Nephron (organoid): ENCODE results near the gene SCLY.

ENCODE experiments used
- H3K27ac Mint-ChIP-seq, 3 experiments: 2 replicates each; pipeline ENCODE4 v1.8.0; 2020; ENCODE audit warnings: mixed read lengths in 3 of 3, mild to moderate bottlenecking in 2 of 3, moderate library complexity in 1 of 3
- H3K27me3 Mint-ChIP-seq: 2 replicates; pipeline ENCODE4 v1.8.0; 2021; ENCODE audit warnings: low read depth, mild to moderate bottlenecking, moderate library complexity, mixed read lengths
- H3K36me3 Mint-ChIP-seq: 2 replicates; pipeline ENCODE4 v1.8.0; 2020; ENCODE audit warnings: low read depth, mixed read lengths
- H3K4me1 Mint-ChIP-seq: 2 replicates; pipeline ENCODE4 v1.8.0; 2020; ENCODE audit warnings: mixed read lengths
- H3K4me3 Mint-ChIP-seq, 3 experiments: 2 replicates each; pipeline ENCODE4 v1.8.0; 2020; ENCODE audit warnings: mild to moderate bottlenecking in 3 of 3, mixed read lengths in 3 of 3, moderate library complexity in 2 of 3
- H3K9me3 Mint-ChIP-seq: 2 replicates; pipeline ENCODE4 v1.8.0; 2020; ENCODE audit warnings: mixed read lengths
- CTCF ChIP-seq, 3 experiments: fragments of 200-600 bp; sonication (generic); IDR thresholded peaks; one replicate each; pipeline ENCODE4 v1.5.0; 2021; ENCODE audit warnings: antibody characterized with exemption in 3 of 3; ENCODE audit not compliant: unreplicated experiment in 3 of 3

The SCLY gene

GRCh38 chr2:238144262-238144661 is 83.5 kb downstream of the SCLY start:
- no peaks in the 10 kb centered on the region for H3K27me3 Mint-ChIP-seq
- no peak overlapping the region for H3K27ac Mint-ChIP-seq
- peaks cover 18% of the 10 kb centered on the region for H3K4me1 Mint-ChIP-seq
- no peaks in the 10 kb centered on the region for H3K36me3 Mint-ChIP-seq
- no peak for TF ChIP-seq CTCF (IDR thresholded peaks at IDR 0.05; ENCODE audit: unreplicated experiment in 3 of 3)
- H3K9me3 Mint-ChIP-seq = no peaks in the 10 kb centered on the region
- no peak overlapping the region for H3K4me3 Mint-ChIP-seq

- no peaks in the 10 kb centered on the region for H3K9me3 Mint-ChIP-seq
- no peaks in the 10 kb centered on the region for H3K27me3 Mint-ChIP-seq
- peaks cover 18% of the 10 kb centered on the region for H3K4me1 Mint-ChIP-seq
- H3K36me3 Mint-ChIP-seq = no peaks in the 10 kb centered on the region
- no peak for TF ChIP-seq CTCF (IDR thresholded peaks at IDR 0.05; ENCODE audit: unreplicated experiment in 3 of 3)
- H3K4me3 Mint-ChIP-seq = no peak overlapping the region
- H3K27ac Mint-ChIP-seq = peak overlapping the region in 1 of 3 experiments; percentile 43
Observed at GRCh38 chr2:238145046-238145445, 84.2 kb downstream of the SCLY start.

- no peak for TF ChIP-seq CTCF (IDR thresholded peaks at IDR 0.05; ENCODE audit: unreplicated experiment in 3 of 3)
- H3K4me1 Mint-ChIP-seq = peaks cover 18% of the 10 kb centered on the region
- H3K27me3 Mint-ChIP-seq = no peaks in the 10 kb centered on the region
- no peaks in the 10 kb centered on the region for H3K36me3 Mint-ChIP-seq
- no peak overlapping the region for H3K4me3 Mint-ChIP-seq
- no peaks in the 10 kb centered on the region for H3K9me3 Mint-ChIP-seq
- no peak overlapping the region for H3K27ac Mint-ChIP-seq
Observed at GRCh38 chr2:238145851-238146250, 85.0 kb downstream of the SCLY start.

GRCh38 chr2:238146884-238147544 is 86.2 kb downstream of the SCLY start:
- no peak for TF ChIP-seq CTCF (IDR thresholded peaks at IDR 0.05; ENCODE audit: unreplicated experiment in 3 of 3)
- Mint-ChIP-seq H3K4me1 (peaks cover 11% of the 10 kb centered on the region), H3K4me3 (peak overlapping the region in 1 of 3 experiments; percentile 13), H3K27ac (peak overlapping the region in 1 of 3 experiments; percentile 73), H3K27me3 (no peaks in the 10 kb centered on the region), H3K9me3 (no peaks in the 10 kb centered on the region), H3K36me3 (no peaks in the 10 kb centered on the region)

GRCh38 chr2:238148981-238149380 is 88.2 kb downstream of the SCLY start:
- no peaks in the 10 kb centered on the region for H3K9me3 Mint-ChIP-seq
- H3K4me1 Mint-ChIP-seq = peaks cover 3% of the 10 kb centered on the region
- H3K27me3 Mint-ChIP-seq = no peaks in the 10 kb centered on the region
- H3K36me3 Mint-ChIP-seq = no peaks in the 10 kb centered on the region
- no peak for TF ChIP-seq CTCF (IDR thresholded peaks at IDR 0.05; ENCODE audit: unreplicated experiment in 3 of 3)
- H3K27ac Mint-ChIP-seq = no peak overlapping the region
- H3K4me3 Mint-ChIP-seq = no peak overlapping the region
